ENCODE measurements around the gene DSCAML1.

Gene DSCAML1

DNA sequence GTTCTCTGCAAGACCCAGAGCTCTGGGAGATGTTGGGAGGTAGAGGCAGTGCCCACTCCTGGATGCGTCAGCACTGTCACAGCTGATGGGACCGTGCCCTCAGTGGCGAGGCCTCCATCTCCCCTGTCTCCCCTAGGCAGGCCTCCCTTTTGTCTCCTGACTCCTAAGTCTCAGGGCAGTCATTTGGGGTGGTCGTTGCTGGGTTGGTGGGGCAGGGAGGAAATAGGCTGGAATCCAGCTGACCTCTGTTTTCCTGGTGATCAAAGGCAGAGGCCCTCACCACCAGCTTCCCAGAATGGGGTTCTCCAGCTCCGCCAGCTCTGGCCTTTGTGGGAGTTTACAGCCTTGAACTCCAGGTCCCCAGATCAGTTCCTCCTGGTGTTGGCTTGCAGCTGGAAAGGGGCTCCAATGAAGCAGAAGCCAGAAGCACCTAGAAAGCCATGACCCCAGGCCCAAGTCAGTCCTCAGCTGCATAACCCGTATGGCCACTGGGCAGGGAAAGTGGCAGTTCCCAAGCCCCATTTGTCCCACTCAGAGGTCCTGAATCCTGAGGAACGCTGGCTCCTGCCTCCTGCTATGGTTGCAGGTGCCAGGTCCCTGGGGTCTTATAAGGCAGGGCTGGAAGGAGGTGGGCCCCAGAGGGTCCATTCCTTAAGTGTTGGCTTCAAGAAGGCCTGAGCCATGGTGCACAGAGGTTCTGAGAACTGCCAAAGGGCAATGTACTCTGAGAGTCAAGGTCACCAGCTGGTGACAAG is 34.8 kb upstream of the DSCAML1 start:
- DNase-seq: no peak

DNA sequence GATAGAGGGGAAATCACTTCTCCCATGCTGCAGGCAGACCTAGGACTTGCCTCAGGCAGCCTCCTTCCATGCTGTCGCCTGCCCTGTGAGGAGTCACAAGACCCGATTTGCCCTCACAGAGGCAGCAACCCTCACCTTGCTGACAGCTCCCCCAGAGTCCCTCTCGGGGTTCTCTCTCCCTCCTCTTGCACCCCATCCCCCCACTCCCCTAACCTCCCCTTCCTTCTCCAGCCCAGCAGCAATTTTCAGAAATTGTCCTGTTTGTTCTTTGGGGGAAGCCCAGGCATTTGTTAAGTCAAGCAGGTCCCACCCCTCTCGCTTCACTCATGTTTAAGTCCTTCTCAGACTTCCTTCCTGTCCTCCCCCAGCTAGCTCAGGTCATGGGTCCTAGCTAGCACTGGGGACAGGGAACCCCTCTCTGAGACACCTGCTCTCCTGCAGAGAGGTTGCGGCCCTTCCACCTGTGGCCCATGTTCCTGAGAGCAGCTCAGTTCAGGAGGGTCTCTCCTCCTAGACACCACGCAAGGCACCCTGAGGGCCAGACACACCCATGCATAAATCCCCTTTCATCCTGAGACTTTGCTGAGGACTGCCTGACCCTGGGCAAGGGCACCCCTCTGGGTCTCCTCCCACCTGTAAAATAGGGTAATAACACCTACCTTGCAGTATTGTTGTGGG is 33.8 kb upstream of the DSCAML1 start:
- no peak for DNase-seq

DNA sequence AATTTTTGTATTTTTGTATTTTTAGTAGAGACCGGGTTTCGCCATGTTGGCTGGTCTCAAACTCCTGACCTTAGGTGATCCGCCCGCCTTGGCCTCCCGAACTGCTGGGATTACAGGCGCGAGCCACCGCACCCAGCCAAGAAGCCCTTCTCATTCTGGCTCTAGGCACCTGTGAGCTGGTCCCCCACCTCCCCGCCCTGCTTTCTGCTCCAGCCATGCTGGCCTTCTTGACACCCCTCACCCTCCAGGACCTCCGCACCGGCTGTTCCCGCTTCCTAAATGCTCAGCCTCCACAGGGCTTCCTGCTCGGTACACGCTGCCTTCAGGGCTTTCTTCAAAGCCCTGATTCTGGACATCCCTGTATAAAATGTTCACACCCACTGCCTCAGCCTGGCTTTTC is 33.1 kb upstream of the DSCAML1 start:
- no peak for DNase-seq

DNA sequence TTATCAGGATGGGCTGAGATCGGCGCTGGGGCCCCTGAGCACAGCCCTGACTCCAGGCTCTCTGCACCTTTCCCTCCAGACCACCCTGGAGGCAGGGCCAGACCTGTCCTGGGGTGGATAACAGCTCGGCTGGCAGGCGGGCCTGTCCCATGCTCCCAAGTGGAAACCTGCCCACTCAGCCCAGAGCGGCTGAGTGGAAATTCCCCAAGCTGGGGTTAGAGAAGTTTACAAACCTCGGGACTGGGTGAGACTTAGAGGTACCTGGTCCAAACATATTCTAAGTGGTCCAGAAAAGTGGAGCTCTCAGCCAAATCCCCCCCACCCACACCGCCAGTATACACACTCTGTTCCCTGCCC is 32.3 kb upstream of the DSCAML1 start:
- no peak for DNase-seq

DNA sequence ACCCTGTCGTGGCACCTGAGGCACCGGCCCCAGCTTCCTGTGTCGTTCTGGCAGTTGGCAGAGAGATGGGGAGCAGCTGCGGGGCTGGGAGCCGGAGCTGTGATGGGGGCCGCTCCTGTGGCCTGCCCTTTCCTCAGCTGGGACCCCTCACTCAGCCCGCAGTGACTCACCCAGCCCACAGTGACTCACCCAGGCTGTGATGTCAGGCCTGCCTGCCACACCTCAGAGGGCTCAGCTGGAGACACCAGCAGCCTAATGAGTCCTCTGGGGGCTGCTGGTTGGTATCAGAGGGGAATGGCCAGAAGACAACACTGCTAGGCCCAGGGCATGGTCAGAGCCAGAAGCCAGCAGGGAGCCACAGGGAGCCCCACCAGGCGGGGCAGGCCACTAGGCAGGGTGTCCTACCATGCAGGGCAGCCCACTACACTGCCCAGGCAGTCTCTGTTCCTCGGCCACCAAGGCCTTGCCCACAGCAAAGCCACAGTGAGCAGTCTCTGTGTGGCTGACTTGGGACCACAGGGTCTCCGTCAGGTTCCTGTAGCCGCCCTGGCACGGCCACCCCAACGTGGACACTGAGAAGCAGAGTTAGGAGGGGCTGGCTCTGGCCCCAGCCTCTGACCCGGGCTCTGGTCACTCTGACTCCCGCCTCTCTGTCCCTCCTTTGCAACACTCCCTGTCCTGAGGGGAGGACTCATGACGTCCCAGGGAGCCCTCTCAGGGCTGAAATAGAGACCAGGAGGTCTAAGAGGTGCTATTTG is 31.8 kb upstream of the DSCAML1 start:
- peak; percentile 58 for DNase-seq

DNA sequence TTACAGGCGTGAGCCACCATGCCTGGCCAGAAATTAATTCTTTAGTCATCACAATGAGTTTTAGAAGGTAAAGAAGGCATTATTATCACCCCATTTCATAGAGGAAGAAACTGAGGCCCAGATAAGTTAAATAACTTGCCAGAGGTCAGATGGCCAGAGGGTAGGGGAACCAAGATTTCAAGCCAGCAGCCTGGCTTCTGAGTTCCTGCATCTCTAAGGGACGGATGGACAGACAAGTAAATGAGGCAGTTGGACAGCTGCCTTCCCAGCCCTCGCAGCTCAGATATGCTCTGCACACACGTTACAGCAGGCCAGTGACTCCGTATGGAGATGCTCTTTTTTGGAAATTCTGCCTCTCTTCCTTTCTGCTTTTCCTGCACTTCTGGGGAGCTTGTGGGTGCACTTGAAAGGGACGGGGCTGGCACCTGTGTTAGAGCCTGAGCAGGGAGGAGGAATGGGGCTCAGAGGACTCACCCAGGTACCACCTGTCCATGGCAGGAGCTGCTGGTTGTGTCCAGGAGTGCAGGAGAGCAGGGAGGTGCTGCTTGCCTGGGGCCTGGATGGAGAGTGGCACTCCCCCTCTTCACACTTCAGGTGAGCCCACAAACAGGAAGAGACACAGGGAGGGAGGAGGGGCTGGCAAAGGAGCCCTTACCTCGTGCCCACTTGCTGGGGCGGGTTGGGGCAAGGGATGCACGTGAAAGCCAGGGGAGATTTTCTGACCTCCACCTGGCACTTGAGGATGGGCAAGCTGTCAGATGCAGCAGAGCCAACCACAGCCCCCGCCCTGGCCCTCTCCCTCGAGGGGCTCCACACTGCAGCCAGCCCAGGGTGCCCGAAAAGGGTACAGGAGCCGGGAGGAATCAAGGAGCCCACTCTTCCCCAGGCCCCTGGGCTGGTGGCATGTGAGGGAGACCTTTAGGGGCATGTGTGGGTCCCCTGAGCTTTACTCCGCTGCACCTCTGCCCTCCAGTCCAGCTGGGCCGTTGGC is 30.8 kb upstream of the DSCAML1 start:
- DNase-seq: no peak

DNA sequence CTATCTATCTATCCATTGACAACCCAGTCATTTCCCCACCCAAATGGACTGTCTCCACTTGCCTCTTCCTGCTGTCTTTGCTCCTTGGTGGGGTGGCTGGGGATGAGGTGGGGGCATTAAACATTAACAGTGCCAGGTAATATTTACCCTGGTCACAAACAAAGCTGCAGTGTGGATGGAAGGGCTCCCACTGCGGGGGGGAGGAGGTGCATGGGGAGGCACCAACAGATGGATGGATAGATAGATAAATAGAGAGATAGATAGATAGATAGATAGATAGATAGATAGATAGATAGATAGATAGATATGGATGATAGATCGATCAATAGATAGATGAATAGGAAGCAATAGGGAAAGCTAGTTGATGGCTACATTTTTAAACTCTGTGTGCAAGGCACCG is 29.8 kb upstream of the DSCAML1 start:
- DNase-seq: no peak

DNA sequence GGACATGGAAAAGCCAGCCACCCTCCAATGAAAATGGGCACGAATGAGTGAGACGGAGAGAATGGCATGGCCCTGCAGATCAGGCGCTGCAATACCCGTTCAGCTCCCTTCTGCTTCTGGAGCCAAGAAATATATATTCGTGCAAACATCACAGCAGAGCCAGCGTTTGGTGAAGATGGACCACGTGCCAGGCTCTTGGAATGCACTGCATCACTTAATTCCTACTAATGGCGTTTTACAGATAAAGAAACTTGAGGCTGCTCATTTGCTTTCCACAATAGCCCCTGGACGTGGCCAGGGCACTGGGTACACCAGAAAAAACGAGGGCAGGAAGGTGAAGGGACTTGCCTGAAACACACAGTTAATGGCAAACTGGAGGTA is 29.2 kb upstream of the DSCAML1 start:
- no peak for DNase-seq

DNA sequence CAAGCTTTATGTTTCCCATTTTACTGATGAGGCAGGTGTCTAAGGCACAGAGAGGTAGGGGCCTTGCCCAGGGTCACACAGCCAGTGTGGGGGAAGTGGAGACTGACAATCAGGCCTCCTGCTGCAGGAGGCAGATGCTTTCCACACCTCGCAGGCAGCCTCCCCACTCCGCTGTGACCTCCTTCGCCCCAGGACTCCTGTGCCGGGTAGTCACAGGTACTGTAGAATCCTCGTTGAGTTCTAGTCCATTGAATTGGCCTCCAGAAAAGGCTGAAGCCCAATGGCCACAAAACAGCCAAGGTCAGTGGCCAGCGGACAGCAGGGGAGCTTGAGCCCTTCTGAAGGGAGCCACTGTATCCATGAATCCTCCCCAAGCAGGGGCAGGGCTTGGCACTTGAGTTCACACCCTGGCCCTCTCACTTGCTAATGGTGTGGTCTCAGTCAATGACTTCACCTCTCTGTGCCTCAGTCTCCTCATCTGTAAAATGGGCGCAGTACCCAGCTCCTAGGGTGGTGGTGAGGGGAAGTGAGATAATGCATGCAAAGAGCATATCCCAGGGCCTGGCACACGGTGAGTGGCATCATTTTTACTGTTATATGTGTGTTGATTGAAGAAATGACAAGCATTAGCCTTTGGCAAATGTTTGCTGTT is 28.6 kb upstream of the DSCAML1 start:
- no peak for DNase-seq

DNA sequence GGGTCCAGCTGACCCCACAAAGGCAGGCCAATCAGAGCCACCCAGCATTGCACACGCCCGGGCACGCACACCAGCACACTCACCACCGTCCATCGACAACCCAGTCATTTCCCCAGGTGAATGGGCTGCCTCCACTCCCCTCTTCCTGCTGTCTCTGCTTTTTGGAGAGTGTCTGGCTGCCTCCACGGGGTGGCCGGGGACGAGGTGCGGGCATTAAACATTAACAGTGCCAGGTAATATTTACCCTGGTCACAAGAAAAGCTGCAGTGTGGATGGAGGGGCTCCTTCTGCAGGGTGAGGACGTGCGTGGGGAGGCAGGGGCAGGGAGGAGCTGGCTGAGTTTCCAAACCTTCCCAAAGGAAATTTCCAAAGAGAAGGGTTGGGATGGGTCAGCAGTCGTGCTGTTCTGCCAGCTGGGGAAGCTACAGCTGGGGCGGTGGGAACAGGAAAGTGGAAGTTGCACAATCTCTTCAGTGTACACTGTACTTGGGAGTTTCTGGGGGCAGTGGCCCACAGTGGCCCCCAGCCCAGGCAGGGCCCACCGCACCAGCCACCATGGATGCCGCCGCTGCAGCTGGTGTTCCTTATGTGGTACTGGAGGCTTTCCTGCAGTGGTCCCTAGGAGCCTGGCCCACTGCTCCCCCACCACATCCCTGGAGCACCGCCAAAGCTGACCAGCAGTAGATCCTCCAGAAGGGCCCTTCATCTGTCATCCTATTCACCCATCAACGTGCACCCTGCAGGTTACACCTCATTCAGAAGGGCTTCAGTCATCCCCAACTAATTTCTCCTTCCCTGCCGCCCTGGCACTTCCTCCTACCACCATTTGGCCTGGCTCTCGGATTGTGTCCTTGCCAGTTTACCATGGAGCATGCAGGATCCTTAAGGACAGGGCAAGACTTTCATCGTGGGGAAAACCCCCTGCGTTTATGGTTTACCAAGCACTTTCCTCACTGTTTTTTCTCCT is 27.8 kb upstream of the DSCAML1 start, which contains the start of gene FXYD2:
TSS of gene FXYD2 (minus strand) at position 174 of the 967 bp plus-strand sequence. CDS start at position 108, 66 bp downstream.
- DNase-seq: no peak

DNA sequence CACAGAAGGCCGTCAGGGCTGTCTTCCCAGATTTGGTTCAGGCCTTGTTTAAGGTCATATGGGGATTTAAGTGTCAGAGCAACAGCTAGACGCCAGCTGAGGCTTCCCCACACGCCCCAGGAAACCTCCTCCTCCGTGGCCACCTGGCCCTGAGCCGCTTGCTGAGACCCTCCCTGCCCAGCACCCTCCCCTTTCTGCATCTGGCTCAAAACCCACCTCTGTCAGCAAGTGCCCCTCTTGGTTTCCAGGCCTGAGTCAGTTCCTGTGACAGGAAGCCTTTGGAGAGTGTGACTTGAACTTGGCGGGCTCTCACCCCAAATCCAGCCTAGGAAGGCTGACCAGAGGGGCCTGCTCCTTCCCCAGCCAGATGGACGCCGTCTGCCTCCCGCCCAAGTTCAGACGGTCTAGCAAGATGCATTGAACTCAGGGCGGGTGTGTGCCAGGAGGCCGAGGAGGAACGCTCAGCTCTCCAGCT is 27.0 kb upstream of the DSCAML1 start:
- DNase-seq: no peak

DNA sequence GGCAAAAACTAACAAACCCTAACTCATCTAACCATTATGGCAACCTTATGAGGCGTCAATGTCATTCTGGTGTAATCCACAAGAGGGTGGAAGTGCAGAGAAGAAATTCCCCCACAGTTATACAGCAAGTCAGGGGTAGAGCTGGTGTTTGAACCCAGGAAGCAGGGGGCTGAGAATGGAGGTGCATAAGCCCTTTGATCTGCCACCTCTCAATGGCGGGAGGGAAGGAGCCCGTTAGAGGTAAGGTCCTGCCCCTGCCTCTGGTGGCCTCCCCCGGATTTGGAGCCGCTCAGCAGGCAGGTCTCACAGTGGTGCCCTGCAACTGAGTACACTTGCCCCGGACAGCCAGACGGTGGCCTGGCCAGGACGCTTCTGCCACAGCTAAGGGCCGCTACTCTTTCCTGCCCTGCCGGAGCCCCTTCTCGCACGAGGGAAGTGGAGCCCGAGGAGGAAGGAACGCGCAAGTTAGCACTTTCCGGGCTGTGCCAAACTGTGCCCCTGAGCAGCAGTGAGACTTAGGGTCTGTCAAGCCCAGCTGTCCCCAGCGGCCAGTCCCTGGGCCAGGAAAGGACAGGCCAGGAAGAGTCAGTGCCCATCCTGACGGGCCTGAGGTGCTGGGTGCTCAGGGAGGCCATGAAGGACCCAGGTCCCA is 26.4 kb upstream of the DSCAML1 start:
- DNase-seq: no peak

DNA sequence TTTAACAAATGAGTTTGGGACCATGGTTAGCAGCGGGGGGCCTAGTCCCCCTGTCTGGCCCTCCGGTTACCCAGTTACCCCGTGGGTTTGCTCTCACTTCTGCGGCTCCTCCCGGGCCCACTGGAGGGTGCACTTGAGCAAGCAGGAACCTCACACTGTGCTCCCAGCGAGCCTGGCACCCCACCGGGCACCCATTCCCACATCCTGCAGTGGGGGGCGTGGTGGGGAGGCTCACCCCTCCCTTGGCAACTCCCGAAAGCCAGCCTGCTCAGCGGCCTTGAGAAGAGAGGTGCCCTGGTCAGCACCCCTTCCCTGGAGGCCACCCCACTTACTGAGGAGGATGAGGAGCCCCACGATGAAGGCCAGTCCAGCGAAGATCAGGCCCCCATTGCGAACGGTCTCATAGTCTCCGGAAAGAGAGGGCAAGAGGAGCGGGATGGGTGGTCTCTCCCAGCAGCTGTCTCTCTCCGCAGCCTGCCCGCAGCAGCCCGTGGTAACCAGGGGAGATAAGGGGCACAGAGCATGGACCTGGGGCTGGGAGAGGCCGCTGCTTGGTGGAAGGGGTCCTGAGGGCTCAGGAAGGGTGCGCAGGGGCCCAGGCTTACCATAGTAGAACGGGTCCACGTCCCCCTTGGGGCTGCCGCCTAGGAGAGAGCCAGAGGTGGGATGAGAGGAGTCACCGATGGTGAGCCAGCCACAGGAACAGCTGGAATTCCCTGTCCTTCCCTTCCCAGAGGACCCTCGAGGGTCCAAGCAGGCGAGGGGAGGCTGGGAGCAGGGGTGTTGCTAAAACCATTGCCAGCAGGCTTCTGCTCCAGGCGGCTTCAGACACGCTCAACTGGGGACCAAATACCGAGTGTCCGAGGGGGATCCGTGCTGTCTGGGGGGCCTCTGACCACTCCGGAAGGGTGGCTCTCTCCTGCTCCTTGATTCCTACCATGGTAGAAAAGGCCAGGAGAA is 25.3 kb upstream of the DSCAML1 start:
- peak; percentile 29 for DNase-seq

DNA sequence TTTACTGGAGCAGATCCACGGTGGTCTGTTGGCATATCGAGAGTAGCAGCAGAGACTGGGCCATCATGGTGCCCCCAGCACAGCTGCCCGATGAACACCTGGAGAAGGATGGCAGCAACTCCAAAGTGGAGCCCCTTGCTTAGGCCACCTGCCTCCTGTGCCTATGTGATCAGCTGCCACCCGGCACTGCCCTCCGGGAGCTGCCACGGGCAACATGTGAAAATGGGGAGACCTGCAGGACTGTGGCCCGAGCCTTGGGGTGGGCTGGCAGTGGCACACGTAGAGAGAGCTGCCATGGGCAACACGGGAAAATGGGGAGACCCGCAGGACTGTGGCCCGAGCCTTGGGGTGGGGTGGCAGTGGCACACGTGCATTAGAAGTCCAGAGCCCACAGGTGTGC is 24.4 kb upstream of the DSCAML1 start:
- no peak for DNase-seq

DNA sequence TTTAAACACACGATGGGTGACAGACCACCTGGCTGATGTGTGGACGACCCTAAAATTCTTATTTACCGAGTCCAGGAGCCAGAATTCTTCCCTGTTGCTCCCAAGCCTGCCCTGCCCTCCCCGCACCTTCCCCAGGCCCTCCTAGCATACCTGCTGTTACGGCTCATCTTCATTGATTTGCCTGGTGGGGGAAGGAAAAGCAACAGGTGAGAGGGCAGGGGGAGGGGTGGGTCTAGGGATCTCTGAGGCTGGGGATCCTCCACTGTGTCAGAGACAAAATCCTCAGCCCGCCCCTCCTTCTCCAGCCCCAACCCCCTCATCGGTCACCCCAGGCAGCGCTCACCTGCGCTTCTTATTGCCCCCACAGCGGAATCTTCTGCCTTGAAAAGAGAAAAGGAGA is 23.5 kb upstream of the DSCAML1 start:
- no peak for DNase-seq

DNA sequence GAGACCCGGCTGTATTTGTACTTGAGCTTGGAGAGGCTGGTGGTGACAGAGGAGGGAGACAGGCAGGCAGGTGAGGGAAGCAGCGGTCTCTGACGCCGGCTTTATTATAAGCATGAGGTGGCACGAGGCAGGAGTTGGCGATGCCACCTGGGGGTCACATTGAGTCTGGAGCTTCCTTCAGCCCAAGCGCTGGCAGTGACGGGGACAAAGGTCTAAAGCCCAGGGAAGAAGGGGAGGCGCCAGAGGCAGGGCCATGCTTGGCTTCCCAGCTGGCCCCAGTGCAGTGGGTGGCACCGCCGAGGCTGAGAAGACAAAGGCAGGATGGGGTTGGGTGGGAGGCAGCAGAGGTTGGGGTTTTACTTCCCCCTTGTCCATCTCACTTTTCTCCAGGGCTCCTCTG is 23.1 kb upstream of the DSCAML1 start:
- no peak for DNase-seq

DNA sequence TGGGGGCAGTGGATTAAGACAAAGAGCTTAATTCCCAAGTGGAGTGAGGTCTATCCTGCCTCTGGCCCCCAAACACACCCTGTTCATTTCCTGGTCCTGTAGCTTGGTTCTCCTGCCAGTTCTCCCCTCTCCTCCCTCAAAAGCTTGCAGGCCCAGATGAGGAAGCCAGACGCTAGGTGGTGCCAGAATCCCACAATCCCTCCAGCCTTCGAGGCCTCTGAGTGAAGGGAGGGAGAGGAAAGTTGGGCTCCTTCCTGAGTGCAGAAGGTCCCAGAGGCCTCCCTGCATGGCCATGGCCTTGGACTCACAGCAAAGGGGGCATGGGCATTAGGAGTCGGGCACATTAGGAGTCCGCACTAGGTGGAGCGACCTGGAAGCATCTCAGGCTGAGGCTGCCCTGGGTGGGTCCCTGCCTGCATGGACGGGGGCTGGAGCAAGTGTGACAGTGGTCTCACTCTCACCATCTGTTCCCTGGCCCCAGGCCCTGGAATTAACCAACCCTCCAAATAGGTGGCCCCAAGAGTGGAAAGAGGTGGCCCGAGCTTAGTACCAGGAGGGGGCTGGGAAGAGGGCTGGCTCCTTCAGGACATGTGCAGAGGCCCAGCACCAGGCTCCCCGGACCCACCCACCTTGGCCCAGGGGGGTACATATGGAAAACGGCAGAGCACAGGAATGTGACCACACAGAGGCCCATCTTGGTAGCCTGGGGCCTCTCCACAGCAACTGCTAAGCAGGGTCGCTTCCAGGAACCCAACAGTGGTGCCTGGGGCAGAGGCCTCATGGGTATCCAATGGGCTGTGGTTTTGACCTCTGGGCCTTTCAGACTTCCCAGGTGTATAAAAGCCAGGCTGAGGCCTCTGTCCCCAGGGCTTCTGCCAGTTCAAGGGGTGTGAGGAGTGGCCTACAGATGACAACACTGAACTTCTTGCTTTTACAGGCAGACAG is 22.4 kb upstream of the DSCAML1 start:
- peak; percentile 74 for DNase-seq

All from NCI-H226 (cell line).